Neuronal stem cell (in vitro differentiated cells): ENCODE measurements around the gene LANCL1.

ENCODE experiments used
- DNase-seq: peaks from one replicate; pipeline ENCODE4 v3.0.0-alpha.2; 2013; ENCODE audit warnings: low spot score
- H2AFZ ChIP-seq: one replicate; pipeline ENCODE4 v1.6.1; 2013; ENCODE audit warnings: mild to moderate bottlenecking, low read length, inconsistent platforms
- H2AK5ac ChIP-seq: 2 replicates; pipeline ENCODE4 v1.6.1; 2013; ENCODE audit warnings: low read depth, mild to moderate bottlenecking, inconsistent platforms, low read length, moderate library complexity, mixed read lengths
- H2BK120ac ChIP-seq: 2 replicates; pipeline ENCODE4 v1.6.1; 2013; ENCODE audit warnings: low read depth, mild to moderate bottlenecking, inconsistent platforms, low read length, moderate library complexity, mixed read lengths
- H2BK12ac ChIP-seq: one replicate; pipeline ENCODE4 v1.6.1; 2013; ENCODE audit warnings: low read length, inconsistent platforms
- H2BK15ac ChIP-seq: 2 replicates; pipeline ENCODE4 v1.6.1; 2013; ENCODE audit warnings: mild to moderate bottlenecking, low read length, inconsistent platforms, mixed read lengths
- H2BK5ac ChIP-seq: one replicate; pipeline ENCODE4 v1.6.1; 2013; ENCODE audit warnings: inconsistent platforms, mild to moderate bottlenecking, low read length, moderate library complexity
- H3K14ac ChIP-seq: one replicate; pipeline ENCODE4 v1.6.1; 2013; ENCODE audit warnings: low read length, inconsistent platforms
- H3K18ac ChIP-seq: 2 replicates; pipeline ENCODE4 v1.6.1; 2013; ENCODE audit warnings: low read length, inconsistent platforms
- H3K23ac ChIP-seq: 2 replicates; pipeline ENCODE4 v1.6.1; 2013; ENCODE audit warnings: low read depth, mild to moderate bottlenecking, mixed read lengths, low read length, inconsistent platforms; ENCODE audit not compliant: poor library complexity
- H3K27ac ChIP-seq: replicated peaks from 3 replicates; pipeline ENCODE4 v1.5.1; 2013; ENCODE audit warnings: low read length, inconsistent platforms
- H3K27me3 ChIP-seq, 3 experiments: 2 replicates each; pipeline ENCODE4 v1.6.1; 2013; ENCODE audit warnings: low read length in 3 of 3, mild to moderate bottlenecking in 2 of 3, inconsistent platforms in 1 of 3, low read depth in 1 of 3, mixed read lengths in 1 of 3, moderate library complexity in 1 of 3; ENCODE audit not compliant: control insufficient read depth in 3 of 3, insufficient read depth in 3 of 3
- H3K36me3 ChIP-seq, 2 donors: replicated peaks in 1 of 2; 2 replicates each; pipeline ENCODE4 v1.6.1; 2013; ENCODE audit warnings: low read length in 2 of 2; ENCODE audit not compliant: control insufficient read depth in 2 of 2, insufficient read depth in 2 of 2
- H3K4ac ChIP-seq: 2 replicates; pipeline ENCODE4 v1.6.1; 2013; ENCODE audit warnings: inconsistent platforms, mild to moderate bottlenecking, low read length, moderate library complexity
- H3K4me1 ChIP-seq, 2 donors: 1 replicate in 1 of 2; 2 replicates in 1 of 2; pipeline ENCODE4 v1.6.1; 2013; ENCODE audit warnings: low read length in 2 of 2, low read depth in 1 of 2; ENCODE audit not compliant: control insufficient read depth in 2 of 2, insufficient read depth in 1 of 2
- H3K4me2 ChIP-seq: one replicate; pipeline ENCODE4 v1.6.1; 2013; ENCODE audit warnings: mild to moderate bottlenecking, low read length, inconsistent platforms; ENCODE audit not compliant: insufficient read depth, poor library complexity, severe bottlenecking
- H3K4me3 ChIP-seq, 2 donors: 2 replicates each; pipeline ENCODE4 v1.5.1; 2013; ENCODE audit warnings: low read length in 2 of 2, mild to moderate bottlenecking in 2 of 2, inconsistent platforms in 1 of 2, moderate library complexity in 1 of 2
- H3K79me1 ChIP-seq: one replicate; pipeline ENCODE4 v1.6.1; 2013; ENCODE audit warnings: low read depth, mild to moderate bottlenecking, inconsistent platforms, low read length, moderate library complexity
- H3K9ac ChIP-seq: one replicate; pipeline ENCODE4 v1.6.1; 2013; ENCODE audit warnings: mild to moderate bottlenecking, low read depth, low read length, inconsistent platforms; ENCODE audit not compliant: poor library complexity
- H3K9me3 ChIP-seq, 2 donors: replicated peaks in 1 of 2; 2 replicates each; pipeline versions ENCODE3 to v1.6.1; 2013; ENCODE audit warnings: low read length in 2 of 2, mild to moderate bottlenecking in 2 of 2, inconsistent platforms in 1 of 2, low read depth in 1 of 2, mixed read lengths in 1 of 2, moderate library complexity in 1 of 2; ENCODE audit not compliant: control insufficient read depth in 2 of 2, insufficient read depth in 1 of 2
- H4K8ac ChIP-seq: one replicate; pipeline ENCODE4 v1.6.1; 2013; ENCODE audit warnings: low read depth, mild to moderate bottlenecking, inconsistent platforms, low read length, moderate library complexity
- H4K91ac ChIP-seq: one replicate; pipeline ENCODE4 v1.6.1; 2013; ENCODE audit warnings: low read length, low read depth, mild to moderate bottlenecking, inconsistent platforms; ENCODE audit not compliant: poor library complexity
- WGBS, 2 donors: extraction: QIAGEN DNeasy Blood & Tissue Kit; methylation state at CpG; one replicate each; pipeline ENCODE4 v1.1.7; 2013; ENCODE audit warnings: missing lambda C conversion rate in 2 of 2, mixed read lengths in 1 of 2; ENCODE audit not compliant: insufficient read length in 2 of 2, insufficient replicate concordance in 1 of 2; ENCODE audit errors: extremely low coverage in 2 of 2; 5-methylcytosine and 5-hydroxymethylcytosine counted together

LANCL1 gene

GRCh38 chr2:210481601-210482175, 5.1 kb upstream of the LANCL1 start:
- Histone ChIP-seq H3K23ac (no peak overlapping the region), H3K18ac (no peak overlapping the region), H2BK5ac (no peak overlapping the region), H2BK15ac (no peak overlapping the region), H2BK120ac (no peak overlapping the region), H3K14ac (no peak overlapping the region), H4K91ac (no peak overlapping the region), H3K36me3 (no peaks in the 10 kb centered on the region), H3K27ac (no peak overlapping the region), H3K9me3 (peaks cover 0 to 9% of the 10 kb centered on the region in 2 donors), H4K8ac (no peak overlapping the region), H2AK5ac (no peak overlapping the region), H3K4me1 (peaks cover 2 to 3% of the 10 kb centered on the region in 2 donors), H3K4ac (no peak overlapping the region), H3K79me1 (no peaks in the 10 kb centered on the region), H3K4me3 (no peak overlapping the region), H3K27me3 (no peaks in the 10 kb centered on the region), H3K9ac (no peak overlapping the region), H3K4me2 (no peak overlapping the region), H2AFZ (no peak overlapping the region), H2BK12ac (no peak overlapping the region)
- no CpG with 5 or more reads among the region's 2 CpGs for WGBS, 2 donors
- DNase-seq = no peak

GRCh38 chr2:210480764-210481163, 4.2 kb upstream of the LANCL1 start:
- H3K4me2 ChIP-seq = no peak overlapping the region
- H2BK12ac ChIP-seq = no peak overlapping the region
- H3K27ac ChIP-seq = no peak overlapping the region
- H3K36me3 ChIP-seq = no peaks in the 10 kb centered on the region
- H2AFZ ChIP-seq = no peak overlapping the region
- DNase-seq = no peak
- H3K79me1 ChIP-seq = no peaks in the 10 kb centered on the region
- H3K23ac ChIP-seq = no peak overlapping the region
- no peak overlapping the region for H3K4ac ChIP-seq
- H2BK120ac ChIP-seq = no peak overlapping the region
- no peak overlapping the region for H4K91ac ChIP-seq
- H2AK5ac ChIP-seq = no peak overlapping the region
- peaks cover 2% of the 10 kb centered on the region in 2 donors for H3K4me1 ChIP-seq
- no peak overlapping the region for H3K18ac ChIP-seq
- no peak overlapping the region for H3K4me3 ChIP-seq
- H3K9ac ChIP-seq = no peak overlapping the region
- peaks cover 0 to 9% of the 10 kb centered on the region in 2 donors for H3K9me3 ChIP-seq
- H4K8ac ChIP-seq = no peak overlapping the region
- H3K27me3 ChIP-seq = no peaks in the 10 kb centered on the region
- no peak overlapping the region for H2BK5ac ChIP-seq
- H2BK15ac ChIP-seq = no peak overlapping the region
- H3K14ac ChIP-seq = no peak overlapping the region
- no CpG with 5 or more reads among the region's 2 CpGs for WGBS, 2 donors

GRCh38 chr2:210480079-210480478, 3.5 kb upstream of the LANCL1 start:
- H3K23ac ChIP-seq = no peak overlapping the region
- no peaks in the 10 kb centered on the region for H3K79me1 ChIP-seq
- H3K27me3 ChIP-seq = no peaks in the 10 kb centered on the region
- H2AK5ac ChIP-seq = no peak overlapping the region
- DNase-seq = no peak
- H2BK15ac ChIP-seq = no peak overlapping the region
- H3K4me2 ChIP-seq = no peak overlapping the region
- H2BK12ac ChIP-seq = no peak overlapping the region
- H3K14ac ChIP-seq = no peak overlapping the region
- WGBS, 2 donors = no CpG with 5 or more reads among the region's 3 CpGs
- no peak overlapping the region for H2AFZ ChIP-seq
- no peak overlapping the region for H4K8ac ChIP-seq
- no peak overlapping the region for H2BK5ac ChIP-seq
- no peak overlapping the region for H3K27ac ChIP-seq
- H3K9me3 ChIP-seq = peaks cover 0 to 9% of the 10 kb centered on the region in 2 donors
- H3K18ac ChIP-seq = no peak overlapping the region
- H3K4me1 ChIP-seq = peaks cover 2 to 4% of the 10 kb centered on the region in 2 donors
- H2BK120ac ChIP-seq = no peak overlapping the region
- peaks cover 0 to 2% of the 10 kb centered on the region in 2 donors for H3K36me3 ChIP-seq
- no peak overlapping the region for H3K4ac ChIP-seq
- no peak overlapping the region for H3K4me3 ChIP-seq
- no peak overlapping the region for H4K91ac ChIP-seq
- no peak overlapping the region for H3K9ac ChIP-seq

GRCh38 chr2:210478661-210479060, 2.1 kb upstream of the LANCL1 start:
- Histone ChIP-seq H3K79me1 (no peaks in the 10 kb centered on the region), H3K9ac (no peak overlapping the region), H2AFZ (no peak overlapping the region), H3K27ac (no peak overlapping the region), H2BK5ac (no peak overlapping the region), H3K27me3 (no peaks in the 10 kb centered on the region), H2BK120ac (no peak overlapping the region), H3K4me1 (peaks cover 2 to 4% of the 10 kb centered on the region in 2 donors), H3K14ac (no peak overlapping the region), H2AK5ac (no peak overlapping the region), H2BK12ac (no peak overlapping the region), H3K36me3 (peaks cover 0 to 16% of the 10 kb centered on the region in 2 donors), H4K8ac (no peak overlapping the region), H3K23ac (no peak overlapping the region), H4K91ac (no peak overlapping the region), H2BK15ac (no peak overlapping the region), H3K4me2 (no peak overlapping the region), H3K9me3 (no peaks in the 10 kb centered on the region), H3K4ac (no peak overlapping the region), H3K18ac (no peak overlapping the region), H3K4me3 (peak overlapping the region in 1 of 2 donors; percentile 71)
- DNase-seq = no peak
- no CpG with 5 or more reads among the region's 2 CpGs for WGBS, 2 donors
